Hippocampal formation (tissue), 2 donors: ENCODE data around the gene JARID2.
"Not testable (repeated sequence)": the region's sequence is repeated elsewhere in the genome, so short reads cannot be mapped to it uniquely, and the experiment has no call there.

Source experiments
- DNase-seq, 2 donors: peaks; one replicate each; lab custom pipeline; 2025; lab: John Stamatoyannopoulos, UW

JARID2 gene

GRCh38 chr6:15288856-15289255 is 43.0 kb downstream of the JARID2 start:
- DNase-seq: no peak

- DNase-seq: not testable (repeated sequence)
Observed at GRCh38 chr6:15289456-15289855, 43.6 kb downstream of the JARID2 start.

GRCh38 chr6:15290067-15290680 is 44.3 kb downstream of the JARID2 start:
- no peak for DNase-seq

GRCh38 chr6:15290962-15291704 is 45.3 kb downstream of the JARID2 start:
- no peak for DNase-seq

GRCh38 chr6:15292721-15293302 is 46.9 kb downstream of the JARID2 start:
- DNase-seq: no peak

GRCh38 chr6:15293674-15294073 is 47.8 kb downstream of the JARID2 start:
- DNase-seq: no peak

GRCh38 chr6:15294504-15294903 is 48.6 kb downstream of the JARID2 start:
- no peak for DNase-seq

- DNase-seq: no peak
Observed at GRCh38 chr6:15296249-15296648, 50.4 kb downstream of the JARID2 start.

- no peak for DNase-seq
Observed at GRCh38 chr6:15296735-15297134, 50.9 kb downstream of the JARID2 start.

GRCh38 chr6:15297167-15297566 is 51.3 kb downstream of the JARID2 start:
- not testable (repeated sequence) for DNase-seq

GRCh38 chr6:15297895-15298590 is 52.2 kb downstream of the JARID2 start:
- no peak for DNase-seq

- DNase-seq: peak in 1 of 2 donors; percentile 20
Observed at GRCh38 chr6:15299430-15300131, 53.7 kb downstream of the JARID2 start.

- no peak for DNase-seq
Observed at GRCh38 chr6:15301179-15302006, 55.5 kb downstream of the JARID2 start.

- no peak for DNase-seq
Observed at GRCh38 chr6:15303162-15303919, 57.5 kb downstream of the JARID2 start.

GRCh38 chr6:15303920-15304291 is 58.0 kb downstream of the JARID2 start:
- no peak for DNase-seq

GRCh38 chr6:15304337-15305042 is 58.6 kb downstream of the JARID2 start:
- DNase-seq: no peak

GRCh38 chr6:15305496-15305895 is 59.6 kb downstream of the JARID2 start:
- DNase-seq: no peak

- DNase-seq: no peak
Observed at GRCh38 chr6:15305909-15306308, 60.0 kb downstream of the JARID2 start.

- no peak for DNase-seq
Observed at GRCh38 chr6:15308435-15309213, 62.8 kb downstream of the JARID2 start.
